IMR-90 (cell line): ENCODE data around the gene ZSWIM8. TPM values are rescaled to one million over a fixed set of nuclear protein-coding genes. Genes with fewer than 3 reads are reported as not detected.
"Not testable (repeated sequence)": the region's sequence is repeated elsewhere in the genome, so short reads cannot be mapped to it uniquely, and the experiment has no call there.

Source experiments
- ATAC-seq: fragments of 200-7000 bp; cut with Tn5 transposase; 2 replicates; pipeline ENCODE4 v1.9.1; 2020; ENCODE audit warnings: low read depth, mild to moderate bottlenecking, moderate library complexity
- BruUV-seq: library from RNA; stranded (reverse); fragments of 400-500 nt; replicated peaks from 2 replicates; lab custom pipeline; 2021; lab: Mats Ljungman, UMichigan
- CTCF ChIA-PET: fragments of 300-600 bp; formaldehyde crosslinking; extraction: SDS; loops from one replicate; lab custom pipeline; 2021; ENCODE audit warnings: antibody characterized with exemption; lab: Yijun Ruan, JAX
- POLR2A ChIA-PET: fragments of 300-600 bp; sonication (Branson Sonifier 250); formaldehyde crosslinking; loops from one replicate; lab custom pipeline; 2022; ENCODE audit warnings: antibody characterized with exemption; ENCODE audit not compliant: unreplicated experiment; lab: Charles Lee
- DNase-seq: peaks from one replicate; pipeline ENCODE4 v3.0.0; 2013
- H2AFZ ChIP-seq: replicated peaks from 2 replicates; pipeline ENCODE3; 2013; ENCODE audit warnings: low read length, mild to moderate bottlenecking; ENCODE audit not compliant: poor library complexity
- H2AK5ac ChIP-seq: 2 replicates; pipeline ENCODE4 v1.6.1; 2013; ENCODE audit warnings: low read depth, low read length, inconsistent platforms
- H2AK9ac ChIP-seq: replicated peaks from 2 replicates; pipeline ENCODE3; 2013; ENCODE audit warnings: mild to moderate bottlenecking, low read depth, low read length, moderate library complexity; ENCODE audit not compliant: poor library complexity
- H2BK120ac ChIP-seq: 2 replicates; pipeline ENCODE4 v1.6.1; 2013; ENCODE audit warnings: low read depth, low read length, inconsistent platforms
- H2BK15ac ChIP-seq: 3 replicates; pipeline ENCODE4 v1.6.1; 2013; ENCODE audit warnings: low read depth, low read length, inconsistent platforms
- H2BK20ac ChIP-seq: 2 replicates; pipeline ENCODE4 v1.6.1; 2013; ENCODE audit warnings: low read depth, mild to moderate bottlenecking, inconsistent platforms, low read length, moderate library complexity
- H2BK5ac ChIP-seq: 2 replicates; pipeline ENCODE4 v1.6.1; 2013; ENCODE audit warnings: mild to moderate bottlenecking, low read depth, low read length, inconsistent platforms; ENCODE audit not compliant: poor library complexity, severe bottlenecking
- H3K14ac ChIP-seq: replicated peaks from 2 replicates; pipeline ENCODE4 v1.6.1; 2013; ENCODE audit warnings: low read depth, low read length, inconsistent platforms
- H3K18ac ChIP-seq: 2 replicates; pipeline ENCODE4 v1.6.1; 2013; ENCODE audit warnings: low read depth, low read length, control low read depth
- H3K23ac ChIP-seq: 2 replicates; pipeline ENCODE4 v1.6.1; 2013; ENCODE audit warnings: low read depth, low read length, inconsistent platforms
- H3K27ac ChIP-seq: 2 replicates; pipeline ENCODE4 v1.5.1; 2013; ENCODE audit warnings: mild to moderate bottlenecking, control low read depth, low read length; ENCODE audit not compliant: insufficient read depth
- H3K27me3 ChIP-seq: 2 replicates; pipeline ENCODE4 v1.6.1; 2013; ENCODE audit warnings: low read length; ENCODE audit not compliant: control insufficient read depth, insufficient read depth
- H3K36me3 ChIP-seq: 2 replicates; pipeline ENCODE4 v1.6.1; 2013; ENCODE audit warnings: low read length, mixed read lengths; ENCODE audit not compliant: control insufficient read depth, insufficient read depth
- H3K4ac ChIP-seq: 2 replicates; pipeline ENCODE4 v1.6.1; 2013; ENCODE audit warnings: low read depth, low read length, inconsistent platforms
- H3K4me1 ChIP-seq: 2 replicates; pipeline ENCODE4 v1.6.1; 2013; ENCODE audit warnings: low read length, mixed read lengths; ENCODE audit not compliant: control insufficient read depth, insufficient read depth
- H3K4me2 ChIP-seq: 2 replicates; pipeline ENCODE4 v1.6.1; 2013; ENCODE audit warnings: low read depth, mild to moderate bottlenecking, control low read depth, low read length, moderate library complexity
- H3K4me3 ChIP-seq: 2 replicates; pipeline ENCODE4 v1.5.1; 2013; ENCODE audit warnings: low read depth, mild to moderate bottlenecking, control low read depth, low read length, moderate library complexity; ENCODE audit not compliant: insufficient read depth
- H3K56ac ChIP-seq: 2 replicates; pipeline ENCODE4 v1.6.1; 2013; ENCODE audit warnings: low read length, inconsistent platforms; ENCODE audit not compliant: insufficient read depth; ENCODE audit errors: extremely low read depth
- H3K79me1 ChIP-seq, 2 experiments: 2 replicates each; pipeline ENCODE4 v1.6.1; 2013; ENCODE audit warnings: low read length in 2 of 2, inconsistent platforms in 1 of 2, low read depth in 1 of 2
- H3K9ac ChIP-seq: 2 replicates; pipeline ENCODE4 v1.6.1; 2013; ENCODE audit warnings: low read depth, low read length, control low read depth
- H3K9me1 ChIP-seq: 2 replicates; pipeline ENCODE4 v1.6.1; 2013; ENCODE audit warnings: low read length, inconsistent platforms; ENCODE audit not compliant: insufficient read depth
- H3K9me3 ChIP-seq: 2 replicates; pipeline ENCODE4 v1.6.1; 2013; ENCODE audit warnings: low read length; ENCODE audit not compliant: control insufficient read depth, insufficient read depth
- H4K20me1 ChIP-seq: 2 replicates; pipeline ENCODE4 v1.6.1; 2013; ENCODE audit warnings: low read length, inconsistent platforms; ENCODE audit not compliant: insufficient read depth
- H4K5ac ChIP-seq: 2 replicates; pipeline ENCODE4 v1.6.1; 2013; ENCODE audit warnings: mild to moderate bottlenecking, low read depth, low read length, control low read depth
- H4K8ac ChIP-seq, 2 experiments: 2 replicates each; pipeline ENCODE4 v1.6.1; 2013; ENCODE audit warnings: low read depth in 2 of 2, low read length in 2 of 2, control low read depth in 1 of 2, inconsistent platforms in 1 of 2
- H4K91ac ChIP-seq: 2 replicates; pipeline ENCODE4 v1.6.1; 2013; ENCODE audit warnings: low read depth, low read length, inconsistent platforms; ENCODE audit not compliant: insufficient read depth
- CHD1 ChIP-seq: IDR thresholded peaks from 2 replicates; pipeline ENCODE4 v1.6.1; 2012; ENCODE audit warnings: low read depth, low read length, improper control_type of control experiment
- MAZ ChIP-seq: IDR thresholded peaks from 2 replicates; pipeline ENCODE4 v1.6.1; 2012; ENCODE audit warnings: low read depth, mild to moderate bottlenecking, low read length, improper control_type of control experiment, moderate library complexity, borderline replicate concordance
- WGBS, 2 experiments: methylation state at CpG; one replicate each; pipeline versions ENCODE4 v1.1.5 to v1.1.7; 2013; ENCODE audit warnings: missing lambda C conversion rate in 2 of 2; ENCODE audit not compliant: insufficient read length in 1 of 2; ENCODE audit errors: extremely low coverage in 2 of 2; 5-methylcytosine and 5-hydroxymethylcytosine counted together
- dilution Hi-C: fragments of 300-500 bp; cut with HindIII; formaldehyde crosslinking; loops from one replicate; pipeline ENCODE4 v1.14.3; 2018; ENCODE audit warnings: low sequenced_read_pairs; ENCODE audit not compliant: unreplicated experiment
- in situ Hi-C: fragments of 300-500 bp; cut with MboI; formaldehyde crosslinking; loops from 3 replicates; pipeline ENCODE4 v1.14.3; 2019; ENCODE audit warnings: low sequenced_read_pairs, inconsistent platforms, mixed read lengths
- intact Hi-C: fragments of 100-400 bp; cut with micrococcal nuclease; formaldehyde crosslinking; loops from 2 replicates; pipeline ENCODE4 v1.10.0; 2022
- polyA plus RNA-seq, 3 experiments: library from polyadenylated mRNA; depleted of rRNA; stranded (reverse); fragments of >200 nt; gene quantifications; 2 replicates each; pipeline ENCODE4 v1.2.3, GENCODE V29; 2012; ENCODE audit warnings: low replicate concordance in 1 of 3
- total RNA-seq: library from RNA; depleted of rRNA; stranded (reverse); fragments of >200 nt; gene quantifications from 2 replicates; pipeline ENCODE4 v1.2.3, GENCODE V29; 2012

ZSWIM8 gene
- total and polyA plus RNA-seq, 2 of the 4 experiments (the other 2 are of a cell fraction) = 16.8 to 103 TPM

- TF ChIP-seq CHD1 = no peak
- 0 out of 2 replicates have a peak, but pooled peaks have one; percentile 47 for TF ChIP-seq MAZ
Observed at GRCh38 chr10:73785211-73785720, at the start of gene ZSWIM8 (continued).

GRCh38 chr10:73740501-73741254 is 44.7 kb upstream of the ZSWIM8 start:
- H3K4me3 ChIP-seq, H3K9me3 ChIP-seq, in situ Hi-C loops, H3K18ac ChIP-seq, BruUV-seq, H2AK9ac ChIP-seq, H2AFZ ChIP-seq, H2BK5ac ChIP-seq, H3K4ac ChIP-seq, H3K9me1 ChIP-seq, H2BK15ac ChIP-seq, H3K36me3 ChIP-seq, H4K8ac ChIP-seq, H3K56ac ChIP-seq, dilution Hi-C loops, POLR2A ChIA-PET, H3K27ac ChIP-seq, H4K5ac ChIP-seq, H2BK120ac ChIP-seq, H2BK20ac ChIP-seq, H3K27me3 ChIP-seq, DNase-seq, H4K20me1 ChIP-seq, H3K23ac ChIP-seq, H3K4me1 ChIP-seq, H2AK5ac ChIP-seq, H4K91ac ChIP-seq, H3K4me2 ChIP-seq, H3K14ac ChIP-seq, ATAC-seq, H3K9ac ChIP-seq, CTCF ChIA-PET: not testable (repeated sequence)
- peaks cover 16 to 44% of the 10 kb centered on the region in 2 experiments for H3K79me1 ChIP-seq
- 93% methylated on average over 3 of the region's 18 CpGs; no CpG with 5 or more reads in 1 of the 2 experiments for WGBS, 2 experiments
- intact Hi-C loops = loop anchor here (10.0 kb wide), 1 partner anchor 216 kb away; no protein-coding TSS in a partner anchor
